ENCODE results near the gene PDE1A.
"Not testable (repeated sequence)": the region's sequence is repeated elsewhere in the genome, so short reads cannot be mapped to it uniquely, and the experiment has no call there.

PDE1A gene

DNA sequence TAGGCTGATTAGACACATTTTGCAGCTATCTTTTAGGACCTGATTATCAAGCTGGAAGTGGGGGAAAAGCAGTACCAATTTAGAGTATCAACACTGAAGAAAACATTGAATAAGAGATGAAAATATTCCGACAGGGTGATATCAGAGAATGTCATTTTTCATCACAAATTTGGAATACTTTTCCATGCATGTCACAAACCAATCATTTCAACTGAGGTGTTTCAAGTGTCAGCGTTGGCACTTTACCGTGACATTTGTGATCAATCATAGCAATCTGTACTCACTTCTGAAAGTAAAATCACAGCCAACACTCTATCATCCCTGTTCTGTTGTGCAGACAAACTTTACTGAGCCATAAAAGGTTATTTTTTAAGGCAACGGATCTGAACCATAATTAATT is 75.4 kb downstream of the PDE1A start:
- DNase-seq = no peak

DNA sequence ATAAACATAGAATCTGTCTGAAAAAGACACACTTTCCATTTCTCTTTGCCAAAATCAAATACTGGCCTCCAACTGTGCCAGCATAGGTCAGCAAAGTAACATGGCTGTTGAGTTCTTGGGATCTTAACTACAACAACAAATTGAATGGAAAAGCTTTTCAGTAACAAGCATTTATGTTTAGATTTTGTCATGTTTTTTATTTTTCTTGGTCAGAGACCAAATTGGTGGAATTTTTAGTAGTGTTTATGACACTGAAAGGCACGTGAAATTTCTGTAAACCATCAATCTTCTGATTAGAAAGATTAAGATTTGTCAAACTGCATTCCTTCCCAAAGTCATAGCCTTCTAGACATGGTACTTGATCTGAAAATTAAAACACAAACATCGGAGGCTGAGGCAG is 77.6 kb downstream of the PDE1A start:
- no peak for DNase-seq

- DNase-seq = no peak
Observed at GRCh38 chr2:182345384-182345783, 81.5 kb downstream of the PDE1A start.

DNA sequence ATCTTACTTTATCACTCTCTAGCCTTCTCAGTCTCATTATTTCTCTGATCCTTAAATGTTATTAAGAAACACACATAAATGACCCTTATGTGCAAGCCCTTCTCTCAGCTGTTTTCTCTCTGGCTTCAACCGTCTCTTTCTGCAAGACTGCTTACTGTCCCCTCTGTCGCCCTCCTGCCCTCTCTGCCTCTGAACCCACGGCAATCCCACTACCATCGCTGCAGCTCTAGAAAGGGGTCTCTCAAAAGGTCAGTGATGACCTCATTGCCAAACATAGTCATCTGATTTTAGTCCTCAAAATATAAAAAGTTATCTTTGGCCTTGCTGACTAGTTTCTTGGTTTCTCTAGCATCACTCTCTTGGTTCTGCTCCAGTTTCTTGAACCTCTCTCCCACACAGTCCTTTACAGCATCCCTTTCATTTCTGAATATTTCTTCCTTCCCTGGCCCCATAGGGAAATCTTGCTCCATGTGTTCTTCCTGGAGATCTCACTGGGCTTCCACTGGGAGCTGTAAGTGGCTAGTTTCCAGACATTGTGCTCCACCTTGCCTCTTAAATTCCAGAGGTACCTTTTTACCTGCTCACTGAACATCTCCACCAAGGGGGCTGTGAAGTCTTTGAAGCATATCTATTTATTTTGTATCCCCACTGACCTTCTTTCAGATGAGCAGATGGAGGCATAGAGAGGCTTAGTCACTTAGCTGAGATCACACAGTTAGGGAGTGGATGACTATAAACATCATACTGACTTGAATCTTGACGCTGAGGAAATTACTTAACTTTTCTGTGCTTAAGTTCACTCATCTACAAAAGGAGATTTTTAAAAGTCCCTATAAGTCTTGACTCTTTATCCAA is 96.2 kb downstream of the PDE1A start:
- no peak for DNase-seq

DNA sequence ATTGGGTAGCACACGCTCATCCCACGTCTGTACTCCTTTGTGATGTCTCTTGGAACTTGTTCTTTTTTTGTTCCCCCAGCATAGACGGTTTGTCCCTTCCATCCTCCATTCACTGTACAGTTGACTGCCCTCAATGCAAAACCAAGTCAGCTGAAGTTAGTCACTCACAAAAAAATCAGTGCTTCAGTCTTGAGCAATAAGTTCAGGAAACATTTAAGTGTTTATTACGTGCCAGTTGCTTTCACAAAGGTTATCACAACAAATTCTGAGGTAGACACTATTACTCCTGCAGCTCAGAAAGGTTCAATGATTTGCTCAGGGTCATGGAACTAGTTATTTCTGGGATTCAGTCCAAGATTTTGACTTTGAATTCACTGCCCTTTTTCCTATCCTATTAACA is 102.2 kb downstream of the PDE1A start:
- no peak for DNase-seq

DNA sequence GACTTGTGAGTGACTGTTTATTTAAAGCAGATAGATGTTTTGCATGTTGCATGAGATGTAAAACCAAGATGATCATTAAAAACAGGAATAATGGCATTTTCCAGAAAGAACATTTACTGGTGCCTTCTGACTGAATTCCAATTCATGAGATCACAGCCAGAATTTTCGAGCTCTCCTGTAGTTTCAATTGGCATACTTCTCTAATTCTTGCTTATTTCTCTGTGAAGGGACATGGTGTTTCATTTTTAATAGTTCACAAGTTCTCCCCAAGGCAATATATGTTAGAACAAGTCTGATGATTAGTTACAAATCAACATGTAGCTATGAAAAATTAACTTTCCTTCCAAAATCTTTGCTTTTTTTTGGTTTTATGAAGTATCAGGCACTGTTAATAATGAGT is 105.7 kb downstream of the PDE1A start:
- no peak for DNase-seq

- no peak for DNase-seq
Observed at GRCh38 chr2:182319556-182320505, 107.0 kb downstream of the PDE1A start.

- no peak for DNase-seq
Observed at GRCh38 chr2:182318466-182319220, 108.2 kb downstream of the PDE1A start.

DNA sequence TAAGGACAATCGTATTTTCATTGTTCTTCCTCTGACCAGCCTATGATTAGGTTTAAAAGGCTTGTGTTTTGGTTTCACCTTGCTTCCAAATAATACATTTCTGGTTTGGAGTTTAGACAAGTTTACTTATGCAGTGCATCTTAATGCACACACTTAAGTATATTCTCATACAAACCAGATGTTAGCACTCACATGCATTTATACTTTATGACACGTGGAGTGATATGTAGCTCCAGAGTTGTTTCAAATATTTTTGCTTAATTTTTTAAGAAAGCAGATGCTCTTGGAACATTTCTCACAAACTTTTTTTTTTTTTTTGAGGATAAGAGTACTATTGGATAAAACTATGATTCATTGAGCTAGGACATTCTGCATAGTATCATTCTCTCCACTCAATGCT is 109.9 kb downstream of the PDE1A start:
- no peak for DNase-seq

- DNase-seq = no peak
Observed at GRCh38 chr2:182302972-182303371, 123.9 kb downstream of the PDE1A start.

GRCh38 chr2:182302174-182302573 is 124.7 kb downstream of the PDE1A start:
- DNase-seq = no peak

DNA sequence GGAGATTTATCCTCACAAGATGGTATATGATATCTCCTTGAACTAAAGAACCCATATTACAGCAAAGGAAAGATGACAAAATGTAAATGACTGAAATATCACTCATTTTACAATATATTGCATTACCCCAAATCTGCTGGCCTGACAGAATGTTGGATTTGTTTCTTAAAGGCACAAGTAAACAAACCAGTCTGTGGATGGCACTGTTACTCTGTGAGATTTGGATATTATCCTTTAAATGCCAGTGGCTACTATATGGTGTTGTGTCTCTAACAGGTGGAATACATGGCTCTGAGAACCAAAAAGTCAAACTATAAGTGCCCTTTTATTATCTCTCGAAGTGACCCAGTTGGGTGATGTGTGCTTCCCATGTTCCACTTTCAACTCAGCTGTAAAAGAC is 125.7 kb downstream of the PDE1A start:
- DNase-seq = no peak

- no peak for DNase-seq
Observed at GRCh38 chr2:182300608-182301007, 126.2 kb downstream of the PDE1A start.

GRCh38 chr2:182299632-182300031 is 127.2 kb downstream of the PDE1A start:
- no peak for DNase-seq

- DNase-seq = no peak
Observed at GRCh38 chr2:182298456-182298855, 128.4 kb downstream of the PDE1A start.

GRCh38 chr2:182291296-182291695 is 135.5 kb downstream of the PDE1A start:
- DNase-seq = no peak

DNA sequence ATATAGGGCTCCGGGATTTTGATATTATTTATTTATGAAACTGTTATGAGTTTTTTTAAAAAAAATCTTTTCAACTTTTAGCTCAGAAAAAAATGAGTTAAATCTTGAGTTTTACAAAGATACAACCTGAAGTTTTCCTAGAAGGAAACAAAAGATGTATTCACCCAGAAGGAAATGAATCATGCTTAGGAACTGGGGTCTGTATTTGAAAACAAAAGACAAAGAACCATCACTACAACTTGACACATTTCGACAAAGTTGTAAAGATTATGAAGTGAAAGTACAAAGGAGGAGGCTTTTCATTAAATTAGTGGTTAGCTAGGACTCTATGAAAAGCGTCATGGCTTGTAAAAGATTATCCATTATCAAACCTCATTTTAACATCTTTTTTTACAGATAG is 143.3 kb downstream of the PDE1A start:
- DNase-seq = no peak

DNA sequence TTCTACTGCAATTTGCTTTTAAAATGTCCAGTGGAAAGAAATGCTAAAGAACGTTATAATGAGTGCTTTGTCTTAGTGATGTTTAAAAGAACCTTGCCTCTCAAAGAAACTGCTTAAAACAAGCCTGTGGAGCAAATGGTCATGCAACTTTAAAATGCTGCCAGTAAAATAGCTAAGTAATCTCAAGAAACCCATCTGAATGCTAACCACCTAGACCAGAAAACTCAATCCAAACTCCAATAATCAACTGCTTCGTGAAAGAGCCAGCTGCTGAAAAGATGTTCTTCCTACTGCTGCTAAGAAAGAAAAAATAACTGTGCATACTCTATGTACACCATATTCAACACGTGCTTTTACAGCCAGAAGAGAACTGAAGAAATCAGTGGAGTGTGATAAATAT is 145.6 kb downstream of the PDE1A start:
- no peak for DNase-seq

DNA sequence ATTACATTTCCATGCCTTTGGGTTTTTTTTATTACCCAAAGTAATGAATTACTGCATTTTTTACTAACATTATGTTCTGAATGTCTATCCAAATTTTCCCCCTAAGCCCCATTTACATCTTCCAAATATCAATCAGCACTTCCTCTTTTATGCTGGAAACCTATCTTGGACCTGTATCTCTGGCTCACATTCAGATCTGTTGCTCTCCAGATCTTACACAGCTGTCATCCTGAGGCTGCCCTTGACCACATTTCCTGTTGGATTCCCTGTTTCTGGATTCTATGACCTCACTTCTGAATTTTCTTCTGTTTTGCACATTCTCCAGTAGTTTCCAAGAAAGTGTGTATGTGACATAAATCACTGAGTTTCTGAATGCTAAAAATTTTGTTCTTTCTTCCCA is 146.7 kb downstream of the PDE1A start:
- no peak for DNase-seq

DNA sequence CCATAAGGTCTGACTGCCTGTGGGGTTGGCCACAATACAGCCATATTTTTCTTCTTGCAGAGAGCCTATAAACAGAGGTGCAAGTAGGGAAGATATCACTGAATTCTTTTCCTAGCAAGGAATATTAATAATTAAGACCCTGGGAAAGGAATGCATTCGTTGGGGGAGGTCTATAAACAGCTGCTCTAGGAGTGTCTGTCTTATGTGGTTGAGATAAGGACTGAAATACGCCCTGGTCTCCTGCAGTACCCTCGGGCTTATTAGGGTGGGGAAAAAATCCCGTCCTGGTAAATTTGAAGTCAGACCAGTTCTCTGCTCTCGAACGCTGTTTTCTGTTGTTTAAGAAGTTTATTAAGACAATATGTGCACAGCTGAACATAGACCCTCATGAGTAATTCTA is 150.2 kb downstream of the PDE1A start:
- not testable (repeated sequence) for DNase-seq

DNA sequence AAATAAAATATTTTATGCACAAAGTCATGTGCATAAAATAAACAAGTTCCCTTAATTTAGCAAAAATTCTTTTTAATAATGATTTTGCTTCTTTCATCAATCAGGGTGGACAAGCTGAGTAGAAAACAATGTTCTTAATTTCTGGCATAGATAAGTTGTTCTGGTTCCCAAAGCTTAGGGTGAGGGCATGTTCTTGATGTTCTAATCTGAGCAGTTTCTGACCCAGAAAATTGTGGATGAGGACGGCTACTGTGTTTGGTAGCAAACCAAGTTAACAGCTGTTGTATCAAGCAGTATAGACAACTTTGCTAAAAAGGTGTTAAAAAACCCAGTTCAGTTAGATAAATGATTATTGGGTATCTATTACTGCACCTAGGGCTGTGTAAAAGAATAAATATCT is 158.9 kb downstream of the PDE1A start:
- no peak for DNase-seq

- DNase-seq = no peak
Observed at GRCh38 chr2:182266909-182267308, 159.9 kb downstream of the PDE1A start.

GRCh38 chr2:182265718-182266117 is 161.1 kb downstream of the PDE1A start:
- DNase-seq = no peak
